Measurements from ENCODE around the gene F10.

GRCh38 chr13:113122550-113123225 is at the start of gene F10:
- TF ChIP-seq CTCF (conservative IDR thresholded peaks at IDR 0.05; ENCODE audit: low read length) = no peak
- no peak for TF ChIP-seq EZH2phosphoT487 (IDR thresholded peaks at IDR 0.05; ENCODE audit: borderline replicate concordance, low read depth, low read length)

All from OCI-LY7 (cell line).